HepG2 (cell line): ENCODE results near the gene CCDC117.

Experiments
- CTCF ChIP-seq: sonication (generic); formaldehyde crosslinking; IDR thresholded peaks from 2 replicates; pipeline ENCODE4 v1.5.0; 2020; ENCODE audit warnings: mild to moderate bottlenecking, missing genetic modification reagents, moderate library complexity
- FOXM1 ChIP-seq: sonication (generic); formaldehyde crosslinking; IDR thresholded peaks from 2 replicates; pipeline ENCODE4 v1.5.0; 2020; ENCODE audit warnings: missing genetic modification reagents
- KLF13 ChIP-seq: sonication (generic); formaldehyde crosslinking; IDR thresholded peaks from 2 replicates; pipeline ENCODE4 v1.4.0; 2020; ENCODE audit warnings: mild to moderate bottlenecking, missing genetic modification reagents
- MAFK ChIP-seq, 2 experiments: IDR thresholded peaks in 1 of 2; conservative IDR thresholded peaks in 1 of 2; 2 replicates each; pipeline ENCODE4 v1.6.1; 2011; ENCODE audit warnings: improper control_type of control experiment in 2 of 2, low read length in 2 of 2
- MYC ChIP-seq: sonication (generic); formaldehyde crosslinking; IDR thresholded peaks from 2 replicates; pipeline ENCODE4 v1.9.0; 2021; ENCODE audit warnings: missing genetic modification reagents, borderline replicate concordance
- NCOA2 ChIP-seq: sonication (generic); formaldehyde crosslinking; IDR thresholded peaks from 2 replicates; pipeline ENCODE4 v1.8.0; 2022; ENCODE audit warnings: inconsistent platforms
- SNAI1 ChIP-seq: sonication (generic); formaldehyde crosslinking; IDR thresholded peaks from 2 replicates; pipeline ENCODE4 v1.5.0; 2020; ENCODE audit warnings: mild to moderate bottlenecking, missing genetic modification reagents, borderline replicate concordance
- TBP ChIP-seq: sonication (generic); formaldehyde crosslinking; IDR thresholded peaks from 2 replicates; pipeline ENCODE4 v1.5.0; 2020; ENCODE audit warnings: missing genetic modification reagents
- ZBTB7B ChIP-seq: sonication (generic); formaldehyde crosslinking; IDR thresholded peaks from 2 replicates; pipeline ENCODE4 v1.4.0; 2020; ENCODE audit warnings: missing genetic modification reagents
- ZNF121 ChIP-seq: sonication (generic); formaldehyde crosslinking; IDR thresholded peaks from 2 replicates; pipeline ENCODE4 v1.5.0; 2020; ENCODE audit warnings: mild to moderate bottlenecking, missing genetic modification reagents
- ZNF138 ChIP-seq: sonication (generic); formaldehyde crosslinking; IDR thresholded peaks from 2 replicates; pipeline ENCODE4 v1.5.0; 2020; ENCODE audit warnings: mild to moderate bottlenecking, low read depth, missing genetic modification reagents
- ZNF251 ChIP-seq: sonication (generic); formaldehyde crosslinking; IDR thresholded peaks from 2 replicates; pipeline ENCODE4 v1.9.0; 2021; ENCODE audit warnings: mild to moderate bottlenecking, missing genetic modification reagents
- TF ChIP-seq, protein P1 (sequence below): sonication (generic); formaldehyde crosslinking; IDR thresholded peaks from 2 replicates; pipeline ENCODE4 v1.4.0; 2020; ENCODE audit warnings: mild to moderate bottlenecking, missing genetic modification reagents

- peak; percentile 95 for TF ChIP-seq CTCF (CRISPR knock-in tag)
- TF ChIP-seq SNAI1 (CRISPR knock-in tag): no peak
- no peak for TF ChIP-seq MAFK (conservative IDR thresholded peaks at IDR 0.05 in 1 of 2, IDR thresholded peaks at IDR 0.05 in 1 of 2; ENCODE audit: low read length in 2 of 2)
- no peak for TF ChIP-seq FOXM1 (CRISPR knock-in tag)
- no peak for TF ChIP-seq ZNF251
- no peak for TF ChIP-seq TBP
- TF ChIP-seq, protein P1, sequence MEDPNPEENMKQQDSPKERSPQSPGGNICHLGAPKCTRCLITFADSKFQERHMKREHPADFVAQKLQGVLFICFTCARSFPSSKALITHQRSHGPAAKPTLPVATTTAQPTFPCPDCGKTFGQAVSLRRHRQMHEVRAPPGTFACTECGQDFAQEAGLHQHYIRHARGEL (CRISPR knock-in tag): no peak
- no peak for TF ChIP-seq ZBTB7B (CRISPR knock-in tag)
- TF ChIP-seq NCOA2 (CRISPR knock-in tag): peak; percentile 63
- TF ChIP-seq ZNF138 (CRISPR knock-in tag): 0 out of 2 replicates have a peak, but pooled peaks have one; percentile 39
- TF ChIP-seq ZNF121 (CRISPR knock-in tag): no peak; the same call in 1 of the 2 replicates
- TF ChIP-seq MYC (CRISPR knock-in tag): peak; percentile 53; the same call in 1 of the 2 replicates
- no peak for TF ChIP-seq KLF13 (CRISPR knock-in tag)
These were observed 57.1 kb downstream of the CCDC117 start for GRCh38 chr22:28829358-28830181.
